ENCODE measurements around the gene MCCD1. TPM values are rescaled to one million over a fixed set of nuclear protein-coding genes. Genes with fewer than 3 reads are reported as not detected.
A peak's percentile ranks its signal among the peaks of the same experiment; 100 is the strongest.

The MCCD1 gene
- total RNA-seq, 1 experiment from 2014 or later, result not detected

- Histone ChIP-seq H3F3A (ENCODE audit: low read length, unreplicated experiment) (no peaks in the 10 kb centered on the region), H3K4me3 (ENCODE audit: low read length) (no peak overlapping the region), H2AFZ (ENCODE audit: low read length) (no peak overlapping the region), H3K9ac (ENCODE audit: low read length) (no peak overlapping the region), H3K79me2 (ENCODE audit: low read length) (no peaks in the 10 kb centered on the region), H3K27ac (ENCODE audit: low read length) (0 out of 2 replicates have a peak overlapping the region, but pooled peaks have one; percentile 8), H3K36me3 (ENCODE audit: low read depth, low read length) (peaks cover 7% of the 10 kb centered on the region; the same call in 1 of the 2 replicates), H3K4me2 (ENCODE audit: low read length) (no peak overlapping the region), H3K4me1 (ENCODE audit: insufficient read depth, low read length) (peaks cover 8% of the 10 kb centered on the region), H3K27me3 (ENCODE audit: low read length) (no peaks in the 10 kb centered on the region), H4K20me1 (ENCODE audit: low read length) (no peaks in the 10 kb centered on the region), H3K9me3 (ENCODE audit: low read length) (no peaks in the 10 kb centered on the region), H3K9me2 (replicated peaks; ENCODE audit: low read length) (no peaks in the 10 kb centered on the region)
- POLR2A ChIA-PET (ENCODE audit: unreplicated experiment), result no interaction called here
- intact Hi-C loops (cut with micrococcal nuclease), result no loop called here
- ATAC-seq (no peak), DNase-seq (no peak)
- TF ChIP-seq EZH2phosphoT487 (IDR thresholded peaks at IDR 0.05; ENCODE audit: borderline replicate concordance, low read length), result no peak
- no peak for TF ChIP-seq CTCF (conservative IDR thresholded peaks at IDR 0.05; ENCODE audit: low read depth, low read length)
- TF ChIP-seq EZH2 (IDR thresholded peaks at IDR 0.05; ENCODE audit: low read length, unreplicated experiment), result no peak
- CTCF ChIA-PET, result interaction anchor here (0.5 kb wide), 1 partner anchor 467 kb away, joined by 4 read pairs; no protein-coding TSS in a partner anchor
- BruUV-seq (replicated peaks), result no TSS peak
Measured at GRCh38 chr6:31525553-31525931, 3.2 kb upstream of the MCCD1 start.

DNA sequence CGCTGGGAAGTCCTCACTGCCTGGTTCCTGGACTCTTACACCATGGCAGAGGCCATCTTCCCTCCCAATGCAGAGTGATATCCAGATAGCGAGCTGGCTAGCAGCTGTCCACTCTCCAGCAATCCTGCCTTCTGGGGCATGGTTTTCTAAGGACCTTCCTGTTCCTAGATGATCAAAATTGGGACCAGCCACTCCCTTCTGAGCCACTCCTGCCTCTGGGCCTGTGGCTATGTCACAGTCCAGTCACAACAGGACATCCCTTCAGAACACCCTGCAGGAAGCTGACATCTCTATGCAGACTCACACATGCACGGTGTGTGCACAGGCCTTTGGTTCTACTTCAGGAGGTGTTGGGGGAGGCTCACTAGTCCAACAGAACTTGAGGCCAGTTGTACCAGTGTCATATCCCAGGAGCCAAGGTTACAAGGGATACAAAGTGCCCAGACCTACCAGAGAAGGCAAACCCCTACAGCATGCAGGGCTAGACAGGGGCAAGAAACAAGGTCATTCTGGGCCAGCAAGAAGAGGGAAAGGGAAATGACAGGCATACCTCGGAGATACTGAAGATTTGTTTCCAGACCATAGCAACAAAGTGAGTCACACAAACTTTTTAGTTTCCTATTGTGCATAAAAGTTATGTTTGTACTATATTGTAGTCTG lies 2.7 kb upstream of the MCCD1 start:
- intact Hi-C loops (cut with micrococcal nuclease), result no loop called here
- no peaks in the 10 kb centered on the region for H3K27me3 ChIP-seq (ENCODE audit: low read length)
- H3K79me2 ChIP-seq (ENCODE audit: low read length), result no peaks in the 10 kb centered on the region
- POLR2A ChIA-PET (ENCODE audit: unreplicated experiment), result no interaction called here
- peaks cover 8% of the 10 kb centered on the region for H3K4me1 ChIP-seq (ENCODE audit: insufficient read depth, low read length)
- no peaks in the 10 kb centered on the region for H3K9me3 ChIP-seq (ENCODE audit: low read length)
- H3F3A ChIP-seq (ENCODE audit: low read length, unreplicated experiment), result no peaks in the 10 kb centered on the region
- H3K9me2 ChIP-seq (replicated peaks; ENCODE audit: low read length), result no peaks in the 10 kb centered on the region
- CTCF ChIA-PET, result interaction anchor here (0.5 kb wide), 1 partner anchor 467 kb away, joined by 4 read pairs; no protein-coding TSS in a partner anchor
- no peak overlapping the region for H2AFZ ChIP-seq (ENCODE audit: low read length)
- no TSS peak for BruUV-seq (replicated peaks)
- H3K27ac ChIP-seq (ENCODE audit: low read length), result peak overlapping the region; percentile 8; the same call in 1 of the 2 replicates
- TF ChIP-seq EZH2 (IDR thresholded peaks at IDR 0.05; ENCODE audit: low read length, unreplicated experiment) (no peak), EZH2phosphoT487 (IDR thresholded peaks at IDR 0.05; ENCODE audit: borderline replicate concordance, low read length) (no peak), CTCF (conservative IDR thresholded peaks at IDR 0.05; ENCODE audit: low read depth, low read length) (no peak)
- ATAC-seq (peak; percentile 56), DNase-seq (peak; percentile 45)
- H3K36me3 ChIP-seq (ENCODE audit: low read depth, low read length), result peaks cover 12% of the 10 kb centered on the region
- 0 out of 2 replicates have a peak, but pooled peaks cover under 1% of the 10 kb centered on the region for H4K20me1 ChIP-seq (ENCODE audit: low read length)
- no peak overlapping the region for H3K4me2 ChIP-seq (ENCODE audit: low read length)
- H3K4me3 ChIP-seq (ENCODE audit: low read length), result no peak overlapping the region
- H3K9ac ChIP-seq (ENCODE audit: low read length), result no peak overlapping the region

- Histone ChIP-seq H3K27me3 (ENCODE audit: low read length) (no peaks in the 10 kb centered on the region), H3K9me3 (ENCODE audit: low read length) (no peaks in the 10 kb centered on the region), H3K9ac (ENCODE audit: low read length) (no peak overlapping the region), H4K20me1 (ENCODE audit: low read length) (0 out of 2 replicates have a peak, but pooled peaks cover 5% of the 10 kb centered on the region), H3K36me3 (ENCODE audit: low read depth, low read length) (peaks cover 34% of the 10 kb centered on the region), H2AFZ (ENCODE audit: low read length) (no peak overlapping the region), H3K4me2 (ENCODE audit: low read length) (no peak overlapping the region), H3K27ac (ENCODE audit: low read length) (no peak overlapping the region), H3K4me3 (ENCODE audit: low read length) (no peak overlapping the region), H3F3A (ENCODE audit: low read length, unreplicated experiment) (no peaks in the 10 kb centered on the region), H3K79me2 (ENCODE audit: low read length) (no peaks in the 10 kb centered on the region), H3K9me2 (replicated peaks; ENCODE audit: low read length) (no peaks in the 10 kb centered on the region), H3K4me1 (ENCODE audit: insufficient read depth, low read length) (peaks cover 8% of the 10 kb centered on the region)
- CTCF ChIA-PET, result no interaction called here
- intact Hi-C loops (cut with micrococcal nuclease), result loop anchor here (2.0 kb wide), 1 partner anchor 34 kb away; no protein-coding TSS in a partner anchor
- ATAC-seq (peak; percentile 5; the same call in 1 of the 2 replicates), DNase-seq (no peak)
- TF ChIP-seq EZH2 (IDR thresholded peaks at IDR 0.05; ENCODE audit: low read length, unreplicated experiment) (no peak), EZH2phosphoT487 (IDR thresholded peaks at IDR 0.05; ENCODE audit: borderline replicate concordance, low read length) (no peak), CTCF (conservative IDR thresholded peaks at IDR 0.05; ENCODE audit: low read depth, low read length) (no peak)
- no TSS peak for BruUV-seq (replicated peaks)
- POLR2A ChIA-PET (ENCODE audit: unreplicated experiment), result no interaction called here
Measured at GRCh38 chr6:31528307-31528777, 420 bp upstream of the MCCD1 start.
